HL-60 (cell line): ENCODE data around the gene FLVCR1.
"Not testable (repeated sequence)": the region's sequence is repeated elsewhere in the genome, so short reads cannot be mapped to it uniquely, and the experiment has no call there.

ENCODE experiments used
- DNase-seq, 2 experiments: peaks; one replicate each; pipeline ENCODE4 v3.0.0-alpha.2; 2010 to 2020; ENCODE audit warnings: low read depth in 1 of 2, low spot score in 1 of 2
- H3K27ac ChIP-seq: fragments of 250-450 bp; sonication (Bioruptor Pico); replicated peaks from 2 replicates; pipeline ENCODE4 v1.5.1; 2020; ENCODE audit warnings: mild to moderate bottlenecking, moderate library complexity
- H3K27me3 ChIP-seq: fragments of 250-450 bp; sonication (Bioruptor Pico); 2 replicates; pipeline ENCODE4 v1.5.1; 2021; ENCODE audit warnings: mild to moderate bottlenecking, moderate library complexity; ENCODE audit not compliant: insufficient read depth, poor library complexity, severe bottlenecking
- H3K4me3 ChIP-seq: replicated peaks from 2 replicates; pipeline ENCODE4 v1.5.1; 2011; ENCODE audit warnings: mild to moderate bottlenecking, control low read depth, low read length; ENCODE audit not compliant: insufficient read depth
- CTCF ChIP-seq: IDR thresholded peaks from one replicate; pipeline ENCODE4 v1.5.1; 2011; ENCODE audit warnings: low read length, control low read depth, inconsistent platforms; ENCODE audit not compliant: insufficient read depth
- GABPA ChIP-seq: IDR thresholded peaks from 2 replicates; pipeline ENCODE4 v1.6.1; 2012; ENCODE audit warnings: low read depth
- POLR2AphosphoS5 ChIP-seq: IDR thresholded peaks from 2 replicates; pipeline ENCODE4 v1.6.1; 2012; ENCODE audit warnings: low read depth
- REST ChIP-seq: IDR thresholded peaks from 2 replicates; pipeline ENCODE4 v1.6.1; 2012; ENCODE audit warnings: low read depth; ENCODE audit not compliant: insufficient replicate concordance
- SPI1 ChIP-seq: IDR thresholded peaks from 2 replicates; pipeline ENCODE4 v1.6.1; 2012; ENCODE audit warnings: low read depth, mild to moderate bottlenecking, borderline replicate concordance

The FLVCR1 gene

GRCh38 chr1:212901290-212901689 lies 43.2 kb downstream of the FLVCR1 start:
- Histone ChIP-seq H3K27ac (no peak overlapping the region), H3K27me3 (no peaks in the 10 kb centered on the region), H3K4me3 (no peak overlapping the region)
- TF ChIP-seq SPI1 (no peak), REST (no peak), POLR2AphosphoS5 (no peak), CTCF (no peak), GABPA (no peak)
- no peak for DNase-seq

GRCh38 chr1:212902054-212902453 lies 44.0 kb downstream of the FLVCR1 start:
- no peak for TF ChIP-seq POLR2AphosphoS5
- no peak for TF ChIP-seq CTCF
- TF ChIP-seq SPI1, result no peak
- TF ChIP-seq GABPA, result no peak
- Histone ChIP-seq H3K4me3 (no peak overlapping the region), H3K27ac (no peak overlapping the region), H3K27me3 (no peaks in the 10 kb centered on the region)
- no peak for DNase-seq

- Histone ChIP-seq H3K4me3 (no peak overlapping the region), H3K27ac (no peak overlapping the region), H3K27me3 (no peaks in the 10 kb centered on the region)
- DNase-seq, result no peak
- no peak for TF ChIP-seq REST
- TF ChIP-seq POLR2AphosphoS5, result no peak
- TF ChIP-seq SPI1, result no peak
- TF ChIP-seq CTCF, result no peak
- TF ChIP-seq GABPA, result no peak
Measured at GRCh38 chr1:212903664-212904063, 45.6 kb downstream of the FLVCR1 start.

DNA sequence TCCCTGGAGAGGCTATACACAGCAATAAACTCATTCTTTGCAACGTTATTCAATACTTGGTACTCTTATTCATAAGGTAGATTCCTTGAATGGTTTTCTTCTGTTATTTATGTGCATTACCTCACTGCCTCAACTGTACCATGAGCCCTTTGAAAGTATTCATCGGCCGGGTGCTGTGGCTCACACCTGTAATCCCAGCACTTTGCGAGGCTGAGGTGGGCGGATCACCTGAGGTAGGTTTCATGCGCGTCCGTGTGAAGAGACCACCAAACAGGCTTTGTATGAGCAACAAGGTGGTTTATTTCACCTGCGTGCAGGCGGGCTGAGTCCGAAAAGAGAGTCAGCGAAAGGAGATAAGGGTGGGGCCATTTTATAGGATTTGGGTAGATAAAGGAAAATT lies 50.0 kb downstream of the FLVCR1 start:
- not testable (repeated sequence) for DNase-seq, H3K27me3 ChIP-seq, H3K4me3 ChIP-seq

More for the DNA sequence above, 50.0 kb downstream of the FLVCR1 start:
- not testable (repeated sequence) for H3K27ac ChIP-seq
